ENCODE data around the gene ASCL2. TPM values are rescaled to one million over a fixed set of nuclear protein-coding genes. Genes with fewer than 3 reads are reported as not detected.

The ASCL2 gene
- total and polyA plus RNA-seq, 8 donors: 0.24 to 7.0 (median 0.95) TPM

DNA sequence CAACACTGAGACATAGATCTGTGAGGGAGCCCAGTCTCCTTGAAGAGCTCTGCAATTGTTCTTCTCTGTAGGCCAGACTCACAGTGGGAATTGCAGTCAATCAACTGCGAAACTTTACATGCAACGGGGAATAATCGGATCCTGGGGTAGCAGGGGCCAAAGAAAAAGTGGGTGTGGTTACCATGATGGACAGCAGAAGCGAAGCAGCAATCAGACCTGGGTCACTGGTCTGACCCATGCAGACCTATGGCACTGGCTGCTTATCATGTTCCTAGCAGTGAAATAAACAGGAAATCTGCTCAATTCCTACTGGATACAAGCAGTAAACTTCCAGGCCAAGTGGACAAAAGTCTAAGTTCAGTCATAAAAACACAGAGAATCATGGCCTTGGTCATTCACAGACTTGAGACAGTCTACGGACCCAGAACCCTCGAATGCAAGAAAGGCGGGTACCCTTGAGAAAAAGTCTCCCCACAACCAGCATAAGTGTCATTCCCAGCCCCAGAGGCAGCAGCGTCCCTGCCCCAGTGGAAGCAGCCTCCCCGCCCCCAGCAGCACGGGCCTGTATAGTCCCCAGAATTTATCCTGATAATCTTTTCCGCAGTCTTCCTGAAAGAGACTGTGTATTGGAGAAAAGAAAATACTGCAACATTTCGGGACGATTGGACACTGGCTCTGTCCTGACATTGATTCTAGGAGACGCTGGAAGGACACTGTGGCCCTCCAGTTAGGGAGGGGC lies 34.6 kb downstream of the ASCL2 start:
- Histone ChIP-seq H3K27me3 (no peaks in the 10 kb centered on the region), H3K4me3 (no peak overlapping the region), H3K27ac (no peak overlapping the region), H3K36me3 (peaks cover 0 to 4% (median 0%) of the 10 kb centered on the region in 3 donors), H3K9me3 (no peaks in the 10 kb centered on the region), H3K4me1 (no peaks in the 10 kb centered on the region)
- DNase-seq (no peak), FAIRE-seq (no peak), ATAC-seq (no peak)
- WGBS, 2 donors: 80 to 85% methylated on average over 14 of the region's 14 CpGs
- TF ChIP-seq, protein P1, sequence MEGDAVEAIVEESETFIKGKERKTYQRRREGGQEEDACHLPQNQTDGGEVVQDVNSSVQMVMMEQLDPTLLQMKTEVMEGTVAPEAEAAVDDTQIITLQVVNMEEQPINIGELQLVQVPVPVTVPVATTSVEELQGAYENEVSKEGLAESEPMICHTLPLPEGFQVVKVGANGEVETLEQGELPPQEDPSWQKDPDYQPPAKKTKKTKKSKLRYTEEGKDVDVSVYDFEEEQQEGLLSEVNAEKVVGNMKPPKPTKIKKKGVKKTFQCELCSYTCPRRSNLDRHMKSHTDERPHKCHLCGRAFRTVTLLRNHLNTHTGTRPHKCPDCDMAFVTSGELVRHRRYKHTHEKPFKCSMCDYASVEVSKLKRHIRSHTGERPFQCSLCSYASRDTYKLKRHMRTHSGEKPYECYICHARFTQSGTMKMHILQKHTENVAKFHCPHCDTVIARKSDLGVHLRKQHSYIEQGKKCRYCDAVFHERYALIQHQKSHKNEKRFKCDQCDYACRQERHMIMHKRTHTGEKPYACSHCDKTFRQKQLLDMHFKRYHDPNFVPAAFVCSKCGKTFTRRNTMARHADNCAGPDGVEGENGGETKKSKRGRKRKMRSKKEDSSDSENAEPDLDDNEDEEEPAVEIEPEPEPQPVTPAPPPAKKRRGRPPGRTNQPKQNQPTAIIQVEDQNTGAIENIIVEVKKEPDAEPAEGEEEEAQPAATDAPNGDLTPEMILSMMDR (IDR thresholded peaks at IDR 0.05): no peak
- intact Hi-C loops (cut with DNase I): no loop called here

DNA sequence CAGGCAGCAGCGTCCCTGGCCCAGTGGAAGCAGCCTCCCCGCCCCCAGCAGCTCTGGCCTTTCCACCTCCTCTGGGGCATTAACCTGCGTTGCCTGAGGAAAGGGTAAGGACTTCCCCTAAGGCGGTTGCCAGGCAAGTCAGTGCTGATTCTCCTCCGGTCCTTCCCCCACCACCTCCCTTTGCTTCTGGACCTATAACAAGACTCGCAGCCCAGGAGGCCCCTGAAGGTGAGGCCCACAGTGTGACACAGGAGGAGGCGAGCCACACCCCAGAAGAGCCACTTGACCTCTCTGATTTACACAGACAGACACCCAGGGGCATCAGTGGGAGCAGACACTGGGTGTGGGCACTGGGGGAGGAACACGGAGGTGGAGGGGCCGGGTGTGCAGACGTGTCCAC lies 35.4 kb downstream of the ASCL2 start:
- Histone ChIP-seq H3K4me3 (no peak overlapping the region), H3K9me3 (no peaks in the 10 kb centered on the region), H3K4me1 (no peaks in the 10 kb centered on the region), H3K27ac (no peak overlapping the region), H3K36me3 (peaks cover 0 to 4% (median 0%) of the 10 kb centered on the region in 3 donors), H3K27me3 (no peaks in the 10 kb centered on the region)
- DNase-seq (no peak), ATAC-seq (no peak), FAIRE-seq (no peak)
- TF ChIP-seq, protein P1 (IDR thresholded peaks at IDR 0.05): no peak
- WGBS, 2 donors: 72 to 78% methylated on average over 10 of the region's 10 CpGs
- intact Hi-C loops (cut with DNase I): no loop called here

DNA sequence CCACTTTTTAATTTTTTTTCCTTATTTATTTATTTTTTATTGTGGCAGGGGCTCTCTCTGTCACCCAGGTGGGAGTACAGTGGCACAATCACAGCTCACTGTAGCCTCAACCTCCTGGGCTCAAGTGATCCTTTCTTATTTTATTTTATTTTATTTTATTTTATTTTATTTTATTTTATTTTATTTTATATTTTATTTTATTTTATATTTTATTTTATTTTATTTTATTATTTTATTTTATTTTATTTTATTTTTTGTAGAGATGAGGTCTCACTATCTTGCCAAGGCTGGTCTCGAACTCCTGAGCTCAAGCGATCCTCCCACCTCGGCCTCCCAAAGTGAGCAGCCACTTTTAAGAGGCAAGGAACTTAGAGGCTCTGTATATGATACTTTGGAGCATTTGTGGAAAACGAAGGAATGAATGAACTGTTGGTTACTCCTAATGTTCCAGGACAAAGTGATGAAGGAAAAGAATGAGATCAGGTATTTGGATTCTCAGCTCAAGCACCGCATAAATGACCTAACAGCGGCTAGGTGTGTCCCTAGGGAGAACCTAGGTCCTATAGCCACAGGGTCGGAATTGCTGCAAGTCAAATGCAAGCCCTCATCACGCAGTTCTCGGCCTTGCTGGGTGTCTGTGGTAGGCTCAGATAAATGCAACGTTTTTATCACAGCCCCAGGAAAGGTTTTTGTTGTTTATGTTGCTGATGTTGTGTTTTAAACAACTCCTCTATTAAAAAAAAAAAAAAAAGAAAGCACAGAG lies 36.5 kb downstream of the ASCL2 start:
- no peak overlapping the region for H3K27ac ChIP-seq
- no peak for ATAC-seq
- TF ChIP-seq, protein P1 (IDR thresholded peaks at IDR 0.05): no peak
- peaks cover 0 to 4% (median 0%) of the 10 kb centered on the region in 3 donors for H3K36me3 ChIP-seq
- no peak for DNase-seq
- no peaks in the 10 kb centered on the region for H3K27me3 ChIP-seq
- no peak overlapping the region for H3K4me3 ChIP-seq
- FAIRE-seq: no peak
- H3K9me3 ChIP-seq: no peaks in the 10 kb centered on the region
- H3K4me1 ChIP-seq: no peaks in the 10 kb centered on the region
- WGBS, 2 donors: 80 to 85% methylated on average over 10 of the region's 10 CpGs
- intact Hi-C loops (cut with DNase I): no loop called here

DNA sequence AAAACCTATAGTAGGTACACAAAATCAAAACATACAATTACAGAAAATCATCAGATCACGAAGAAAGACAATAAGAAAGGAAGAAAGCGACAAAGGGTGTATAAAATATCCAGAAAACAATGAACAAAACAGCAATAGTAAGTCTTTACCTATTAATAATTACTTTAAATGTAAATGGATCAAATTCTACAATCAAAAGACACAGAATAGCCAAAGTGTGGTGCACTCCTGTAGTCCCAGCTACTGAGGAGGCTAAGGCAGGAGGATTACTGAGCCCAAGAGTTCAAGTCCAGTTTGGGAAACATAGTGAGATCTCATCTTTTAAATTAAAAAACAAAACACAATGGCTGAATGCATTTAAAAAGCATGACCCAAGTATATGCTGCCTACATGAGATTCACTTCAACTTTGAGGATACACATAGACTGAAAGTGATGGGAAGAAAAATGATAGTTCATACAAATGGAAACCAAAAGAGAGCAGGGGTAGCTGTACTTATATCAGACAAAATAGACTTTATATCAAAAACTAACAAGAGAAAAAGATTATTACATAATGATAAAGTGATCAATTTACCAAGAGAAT lies 40.6 kb downstream of the ASCL2 start:
- Histone ChIP-seq H3K9me3 (no peaks in the 10 kb centered on the region), H3K27me3 (no peaks in the 10 kb centered on the region), H3K27ac (no peak overlapping the region), H3K4me3 (no peak overlapping the region), H3K4me1 (no peaks in the 10 kb centered on the region), H3K36me3 (peaks cover 0 to 4% (median 0%) of the 10 kb centered on the region in 3 donors)
- 77 to 87% methylated on average over 2 of the region's 2 CpGs for WGBS, 2 donors
- intact Hi-C loops (cut with DNase I): no loop called here
- no peak for DNase-seq
- TF ChIP-seq, protein P1 (IDR thresholded peaks at IDR 0.05): no peak
- ATAC-seq: no peak
- FAIRE-seq: no peak

All from pancreas (tissue), 10 donors.